Adrenal gland (tissue), 12 donors: ENCODE measurements around the gene MCM6. TPM values are rescaled to one million over a fixed set of nuclear protein-coding genes. Genes with fewer than 3 reads are reported as not detected.
"Not testable (repeated sequence)": the region's sequence is repeated elsewhere in the genome, so short reads cannot be mapped to it uniquely, and the experiment has no call there.

Experiments
- DNase-seq, 7 donors: peaks; one replicate each; pipeline ENCODE4 v3.0.0-alpha.2; 2019 to 2020
- H3K27ac ChIP-seq, 5 donors: fragments of 200-600 bp; sonication (generic) in 4 of 5; 1 replicate in 3 of 5; 2 replicates in 2 of 5; pipeline versions ENCODE4 v1.5.1 to v1.8.0; 2016 to 2020; ENCODE audit warnings: mild to moderate bottlenecking in 1 of 5
- H3K27me3 ChIP-seq: fragments of 200-600 bp; 2 replicates; pipeline ENCODE4 v1.8.0; 2021
- H3K36me3 ChIP-seq, 2 donors: fragments of 200-600 bp; replicated peaks in 1 of 2; 1 replicate in 1 of 2; 2 replicates in 1 of 2; pipeline versions ENCODE4 v1.5.1 to v1.8.0; 2018 to 2022
- H3K4me1 ChIP-seq, 2 donors: fragments of 200-600 bp; replicated peaks in 1 of 2; 1 replicate in 1 of 2; 2 replicates in 1 of 2; pipeline versions ENCODE4 v1.5.1 to v1.8.0; 2018 to 2021
- H3K4me3 ChIP-seq, 4 donors: fragments of 200-600 bp; sonication (generic) in 3 of 4; one replicate each; pipeline ENCODE4 v1.5.1; 2016 to 2018
- H3K9me3 ChIP-seq, 3 donors: fragments of 200-600 bp; sonication (generic) in 1 of 3; replicated peaks in 1 of 3; 1 replicate in 2 of 3; 2 replicates in 1 of 3; pipeline versions ENCODE4 v1.5.1 to v1.8.0; 2016 to 2021
- POLR2A ChIP-seq, 2 donors: fragments of 450-650 bp; IDR thresholded peaks; one replicate each; pipeline ENCODE4 v1.6.1; 2017; ENCODE audit warnings: antibody characterized with exemption in 2 of 2, mild to moderate bottlenecking in 2 of 2, moderate library complexity in 1 of 2
- WGBS, 4 donors: extraction: QIAGEN DNeasy Blood & Tissue Kit in 2 of 4; methylation state at CpG; one replicate each; pipeline versions ENCODE4 v1.1.5 to v1.1.7; 2013 to 2017; 5-methylcytosine and 5-hydroxymethylcytosine counted together
- intact Hi-C, 2 donors: fragments of 100-400 bp; cut with DNase I; formaldehyde crosslinking; loops; one replicate each; pipeline versions ENCODE4 v1.14.1 to v1.15.0; 2022 to 2023
- polyA plus RNA-seq, 3 donors: library from polyadenylated mRNA; stranded (reverse); fragments of 200-250 nt in 2 of 3; fragments of 350-450 nt in 1 of 3; fragmentation: Illumina TruSeq in 1 of 3; extraction: RNeasy Lipid Tissue Mini Kit (QIAGEN cat#74804) in 1 of 3; gene quantifications; one replicate each; pipeline ENCODE4 v1.2.3, GENCODE V29; 2013 to 2014
- total RNA-seq, 9 donors: library from RNA; depleted of rRNA in 4 of 9; stranded (reverse); fragments of >200 nt in 4 of 9; fragments of 120-200 nt in 1 of 9; fragmentation: NEBNext Ultra II Directional in 1 of 9; extraction: Animal tissue kit (Norgen Biotek cat#: 25700) in 1 of 9; gene quantifications; one replicate each; pipeline versions ENCODE4 v1.1.0 to v1.2.4, GENCODE V29; 2013 to 2023
- TF ChIP-seq, protein P1 (sequence below), 6 experiments: fragments of 450-650 bp in 4 of 6; fragments of 200-600 bp in 2 of 6; sonication (generic) in 1 of 6; IDR thresholded peaks; 1 replicate in 5 of 6; 2 replicates in 1 of 6; pipeline versions ENCODE4 v1.5.1 to v1.8.0; 2016 to 2021; ENCODE audit warnings: antibody characterized with exemption in 6 of 6, mild to moderate bottlenecking in 2 of 6, moderate library complexity in 1 of 6
- donor health status: healthy with polysubstance abuse.
- donor health status: Bipolar disorder and iron deficiency.
- donor health status: DM: yes; HTN: yes; CAD: no.
- donor health status: DM: no; HTN: no; CAD: no.
- donor health status: DM: no; HTN: no; CAD: no.
- donor health status: DM: yes; HTN: yes; CAD: no.

MCM6 gene
- total and polyA plus RNA-seq, 12 donors: 3.4 to 18.9 (median 9.4) TPM

- DNase-seq: no peak
- H3K4me3 ChIP-seq: no peak overlapping the region
- no peak for TF ChIP-seq POLR2A (IDR thresholded peaks at IDR 0.05)
- TF ChIP-seq, protein P1, sequence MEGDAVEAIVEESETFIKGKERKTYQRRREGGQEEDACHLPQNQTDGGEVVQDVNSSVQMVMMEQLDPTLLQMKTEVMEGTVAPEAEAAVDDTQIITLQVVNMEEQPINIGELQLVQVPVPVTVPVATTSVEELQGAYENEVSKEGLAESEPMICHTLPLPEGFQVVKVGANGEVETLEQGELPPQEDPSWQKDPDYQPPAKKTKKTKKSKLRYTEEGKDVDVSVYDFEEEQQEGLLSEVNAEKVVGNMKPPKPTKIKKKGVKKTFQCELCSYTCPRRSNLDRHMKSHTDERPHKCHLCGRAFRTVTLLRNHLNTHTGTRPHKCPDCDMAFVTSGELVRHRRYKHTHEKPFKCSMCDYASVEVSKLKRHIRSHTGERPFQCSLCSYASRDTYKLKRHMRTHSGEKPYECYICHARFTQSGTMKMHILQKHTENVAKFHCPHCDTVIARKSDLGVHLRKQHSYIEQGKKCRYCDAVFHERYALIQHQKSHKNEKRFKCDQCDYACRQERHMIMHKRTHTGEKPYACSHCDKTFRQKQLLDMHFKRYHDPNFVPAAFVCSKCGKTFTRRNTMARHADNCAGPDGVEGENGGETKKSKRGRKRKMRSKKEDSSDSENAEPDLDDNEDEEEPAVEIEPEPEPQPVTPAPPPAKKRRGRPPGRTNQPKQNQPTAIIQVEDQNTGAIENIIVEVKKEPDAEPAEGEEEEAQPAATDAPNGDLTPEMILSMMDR (IDR thresholded peaks at IDR 0.05): peak in 2 of 6 experiments; percentile 15 to 24
- no peaks in the 10 kb centered on the region for H3K4me1 ChIP-seq
- H3K27me3 ChIP-seq: no peaks in the 10 kb centered on the region
- WGBS, 4 donors: 35 to 47% (median 41%) methylated on average over 4 of the region's 4 CpGs
- intact Hi-C loops: loop anchor here in 1 of 2 donors (5.0 kb wide), 1 partner anchor 806 kb away; no protein-coding TSS in a partner anchor
- no peak overlapping the region for H3K27ac ChIP-seq
- H3K36me3 ChIP-seq: no peaks in the 10 kb centered on the region
- H3K9me3 ChIP-seq: no peaks in the 10 kb centered on the region
These were observed 77.5 kb downstream of the MCM6 start for GRCh38 chr2:135798762-135799161.

DNA sequence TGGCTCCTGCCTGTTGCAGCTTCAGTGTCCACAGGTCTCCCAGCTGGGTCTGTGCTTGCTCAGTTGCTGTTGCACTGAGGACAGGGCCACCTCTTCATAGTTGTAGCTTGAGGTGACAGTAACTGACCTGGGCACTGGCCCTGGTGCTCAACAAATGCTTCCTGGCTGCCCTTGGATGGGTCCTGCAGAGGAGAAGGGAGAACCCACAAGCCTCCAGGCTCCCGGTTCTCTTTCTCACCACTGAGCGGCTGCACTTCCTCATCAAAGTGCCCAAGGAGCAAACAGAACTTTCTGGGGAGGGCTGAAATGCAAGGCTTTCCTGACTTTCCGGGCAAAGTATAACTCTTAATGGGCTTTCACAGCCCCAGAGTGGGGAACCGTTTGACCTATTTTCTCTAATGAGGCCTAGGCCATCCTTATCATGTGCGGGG is 78.0 kb downstream of the MCM6 start:
- Histone ChIP-seq H3K4me1 (no peaks in the 10 kb centered on the region), H3K36me3 (no peaks in the 10 kb centered on the region), H3K9me3 (no peaks in the 10 kb centered on the region), H3K4me3 (no peak overlapping the region), H3K27ac (no peak overlapping the region), H3K27me3 (no peaks in the 10 kb centered on the region)
- DNase-seq: no peak
- intact Hi-C loops: loop anchor here in 1 of 2 donors (5.0 kb wide), 1 partner anchor 806 kb away; no protein-coding TSS in a partner anchor
- WGBS, 4 donors: 59 to 100% (median 69%) methylated on average over 1 to 5 of the region's 5 CpGs
- TF ChIP-seq POLR2A (IDR thresholded peaks at IDR 0.05): no peak
- TF ChIP-seq, protein P1 (IDR thresholded peaks at IDR 0.05): no peak

DNA sequence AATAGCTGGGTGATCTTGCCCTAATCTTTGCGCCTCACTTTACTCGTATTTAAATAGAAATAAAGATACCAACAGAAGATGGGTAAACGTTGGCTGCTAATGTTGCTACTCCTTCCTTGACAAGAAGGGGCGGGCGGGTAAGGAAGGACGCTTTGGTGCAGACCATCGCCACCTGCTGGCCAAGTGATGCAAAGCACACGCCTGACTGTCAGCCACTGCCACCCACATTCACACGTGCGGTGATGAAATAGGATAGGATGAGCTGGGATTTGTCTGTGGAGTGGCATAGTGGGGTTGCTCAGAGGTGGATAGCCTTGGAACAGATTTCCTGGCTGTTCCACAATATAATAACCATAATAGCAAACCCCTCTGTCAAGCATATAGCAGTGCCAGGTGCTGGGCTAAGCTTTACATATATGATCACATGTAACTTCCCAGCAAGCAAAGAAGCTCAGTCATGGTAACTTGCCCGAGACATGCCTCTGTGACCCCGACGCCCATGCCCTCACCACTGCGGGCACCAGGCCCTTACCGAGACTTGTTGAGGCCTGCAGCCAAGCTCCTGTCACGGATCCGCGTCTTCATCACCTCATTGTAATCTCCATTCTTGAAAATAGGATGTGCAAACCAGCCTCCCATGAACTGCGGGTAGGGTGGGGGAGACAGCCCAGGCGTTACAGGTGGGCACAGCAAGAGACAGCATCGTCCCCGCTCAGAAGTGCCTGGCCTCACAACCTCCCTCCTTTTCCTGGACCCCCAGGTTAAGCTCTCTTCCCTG is 78.6 kb downstream of the MCM6 start:
- H3K4me1 ChIP-seq: no peaks in the 10 kb centered on the region
- no peaks in the 10 kb centered on the region for H3K36me3 ChIP-seq
- peak; percentile 71 to 90 (median 81) for DNase-seq
- intact Hi-C loops: loop anchor here in 1 of 2 donors (5.0 kb wide), 1 partner anchor 805 kb away; no protein-coding TSS in a partner anchor
- no peak overlapping the region for H3K27ac ChIP-seq
- TF ChIP-seq, protein P1 (IDR thresholded peaks at IDR 0.05): peak; percentile 79 to 90 (median 86)
- TF ChIP-seq POLR2A (IDR thresholded peaks at IDR 0.05): no peak
- H3K9me3 ChIP-seq: no peaks in the 10 kb centered on the region
- no peak overlapping the region for H3K4me3 ChIP-seq
- no peaks in the 10 kb centered on the region for H3K27me3 ChIP-seq
- 41 to 45% (median 44%) methylated on average over 20 to 22 of the region's 22 CpGs for WGBS, 4 donors

- 92 to 97% (median 95%) methylated on average over 8 of the region's 8 CpGs for WGBS, 4 donors
- H3K27ac ChIP-seq: no peak overlapping the region
- H3K9me3 ChIP-seq: no peaks in the 10 kb centered on the region
- H3K36me3 ChIP-seq: no peaks in the 10 kb centered on the region
- intact Hi-C loops: loop anchor here in 1 of 2 donors (5.0 kb wide), 1 partner anchor 804 kb away; no protein-coding TSS in a partner anchor
- H3K27me3 ChIP-seq: no peaks in the 10 kb centered on the region
- TF ChIP-seq, protein P1 (IDR thresholded peaks at IDR 0.05): no peak
- no peak for TF ChIP-seq POLR2A (IDR thresholded peaks at IDR 0.05)
- DNase-seq: no peak
- no peaks in the 10 kb centered on the region for H3K4me1 ChIP-seq
- H3K4me3 ChIP-seq: no peak overlapping the region
These were observed 79.6 kb downstream of the MCM6 start for GRCh38 chr2:135796606-135797005.

DNA sequence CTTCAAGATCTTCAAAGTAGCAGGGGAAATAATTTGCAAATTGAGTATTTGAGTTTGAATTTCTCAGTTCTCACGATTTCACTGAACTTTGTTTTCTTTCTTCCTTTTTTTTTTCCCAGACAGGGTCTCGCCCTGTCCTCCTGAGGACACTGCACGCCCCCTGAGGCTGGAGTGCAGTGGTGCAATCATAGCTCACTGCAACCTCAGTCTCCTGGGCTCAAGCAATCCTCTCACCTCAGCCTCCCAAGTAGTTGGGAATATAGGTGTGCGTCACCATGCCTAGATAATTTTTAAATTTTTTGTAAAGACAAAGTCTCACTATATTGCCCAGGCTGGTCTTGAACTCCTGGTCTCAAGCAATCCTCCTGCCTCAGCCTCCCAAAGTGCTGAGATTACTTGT is 80.6 kb downstream of the MCM6 start:
- DNase-seq, H3K4me3 ChIP-seq, H3K36me3 ChIP-seq, H3K27ac ChIP-seq, H3K9me3 ChIP-seq, H3K27me3 ChIP-seq, H3K4me1 ChIP-seq: not testable (repeated sequence)
- intact Hi-C loops: loop anchor here in 1 of 2 donors (5.0 kb wide), 1 partner anchor 803 kb away; no protein-coding TSS in a partner anchor
- WGBS, 4 donors: 78 to 84% (median 82%) methylated on average over 4 of the region's 4 CpGs
